RWPE1 (cell line): Measurements from ENCODE around the gene POU5F1.
A peak's percentile ranks its signal among the peaks of the same experiment; 100 is the strongest.

Experiments used
- CTCF ChIA-PET: fragments of 350-600 bp; sonication (Branson Sonifier 250); formaldehyde crosslinking; extraction: SDS; loops from one replicate; lab custom pipeline; 2021; lab: Yijun Ruan, JAX
- POLR2A ChIA-PET: fragments of 400-600 bp; formaldehyde crosslinking; extraction: SDS; loops from one replicate; lab custom pipeline; 2020; ENCODE audit warnings: antibody characterized with exemption; ENCODE audit not compliant: low non-redundant PET; lab: Yijun Ruan, JAX
- DNase-seq: peaks from one replicate; pipeline ENCODE4 v3.0.0; 2012; ENCODE audit warnings: low spot score
- H3K27ac ChIP-seq: fragments of 450-650 bp; 2 replicates; pipeline ENCODE4 v1.5.1; 2017
- TF ChIP-seq, protein P1 (sequence below): fragments of 450-650 bp; conservative IDR thresholded peaks from 2 replicates; pipeline ENCODE4 v1.5.1; 2017; ENCODE audit warnings: low read depth, mild to moderate bottlenecking

POU5F1 gene

DNA sequence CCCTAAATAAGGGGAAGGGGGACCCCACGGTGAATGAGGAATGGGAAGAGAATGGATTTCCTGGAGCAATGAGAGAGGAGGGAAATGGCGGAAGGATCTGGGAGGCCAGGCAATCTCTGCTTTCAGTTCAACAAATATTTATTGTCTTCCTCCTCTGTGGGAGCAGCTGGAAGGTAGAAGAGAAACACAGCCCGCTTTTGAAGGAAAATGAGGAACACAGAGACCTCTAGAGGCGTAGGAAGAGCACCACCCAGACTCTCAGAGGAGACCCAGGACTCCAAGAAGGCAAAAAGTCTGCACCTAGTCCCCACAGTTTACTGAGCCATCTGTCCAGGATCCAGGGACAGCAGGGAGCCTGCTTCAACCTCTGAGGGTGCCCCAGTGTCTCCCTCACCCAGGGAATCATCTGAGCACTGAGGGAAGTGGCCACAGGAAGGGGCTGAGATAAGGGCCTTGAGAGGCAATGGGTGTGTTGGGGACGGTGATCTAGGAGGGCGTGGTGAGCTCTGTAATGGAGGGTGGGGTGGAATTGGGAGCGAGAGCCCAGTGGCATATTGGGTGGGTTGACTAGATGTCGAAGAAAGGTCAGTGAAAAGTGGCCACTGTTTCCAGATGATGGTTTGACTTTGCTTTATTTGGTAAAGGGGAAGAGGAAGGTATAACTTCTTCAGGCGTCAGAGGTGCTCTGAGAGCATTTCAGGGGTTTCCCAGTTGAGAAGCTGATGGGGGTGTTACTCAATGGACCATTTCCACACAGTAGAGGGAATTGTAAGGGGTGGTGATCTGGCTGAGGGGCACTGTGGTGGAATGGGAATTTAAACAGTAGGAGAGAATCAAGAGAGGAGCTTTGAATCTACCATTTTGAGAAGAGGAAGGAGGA, 55.3 kb downstream of the POU5F1 start:
- DNase-seq, result peak; percentile 38
- peak overlapping the region; percentile 93 for H3K27ac ChIP-seq
- CTCF ChIA-PET, result interaction anchor here (0.8 to 1.3 kb wide), 2 partner anchors 13 to 251 kb away, joined by 3 to 5 read pairs; no protein-coding TSS in a partner anchor
- POLR2A ChIA-PET, result interaction anchor here (0.6 kb wide), 1 partner anchor 28 kb away, joined by 3 read pairs; no protein-coding TSS in a partner anchor
- TF ChIP-seq, protein P1, sequence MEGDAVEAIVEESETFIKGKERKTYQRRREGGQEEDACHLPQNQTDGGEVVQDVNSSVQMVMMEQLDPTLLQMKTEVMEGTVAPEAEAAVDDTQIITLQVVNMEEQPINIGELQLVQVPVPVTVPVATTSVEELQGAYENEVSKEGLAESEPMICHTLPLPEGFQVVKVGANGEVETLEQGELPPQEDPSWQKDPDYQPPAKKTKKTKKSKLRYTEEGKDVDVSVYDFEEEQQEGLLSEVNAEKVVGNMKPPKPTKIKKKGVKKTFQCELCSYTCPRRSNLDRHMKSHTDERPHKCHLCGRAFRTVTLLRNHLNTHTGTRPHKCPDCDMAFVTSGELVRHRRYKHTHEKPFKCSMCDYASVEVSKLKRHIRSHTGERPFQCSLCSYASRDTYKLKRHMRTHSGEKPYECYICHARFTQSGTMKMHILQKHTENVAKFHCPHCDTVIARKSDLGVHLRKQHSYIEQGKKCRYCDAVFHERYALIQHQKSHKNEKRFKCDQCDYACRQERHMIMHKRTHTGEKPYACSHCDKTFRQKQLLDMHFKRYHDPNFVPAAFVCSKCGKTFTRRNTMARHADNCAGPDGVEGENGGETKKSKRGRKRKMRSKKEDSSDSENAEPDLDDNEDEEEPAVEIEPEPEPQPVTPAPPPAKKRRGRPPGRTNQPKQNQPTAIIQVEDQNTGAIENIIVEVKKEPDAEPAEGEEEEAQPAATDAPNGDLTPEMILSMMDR, result no peak; the same call in 1 of the 2 replicates

DNA sequence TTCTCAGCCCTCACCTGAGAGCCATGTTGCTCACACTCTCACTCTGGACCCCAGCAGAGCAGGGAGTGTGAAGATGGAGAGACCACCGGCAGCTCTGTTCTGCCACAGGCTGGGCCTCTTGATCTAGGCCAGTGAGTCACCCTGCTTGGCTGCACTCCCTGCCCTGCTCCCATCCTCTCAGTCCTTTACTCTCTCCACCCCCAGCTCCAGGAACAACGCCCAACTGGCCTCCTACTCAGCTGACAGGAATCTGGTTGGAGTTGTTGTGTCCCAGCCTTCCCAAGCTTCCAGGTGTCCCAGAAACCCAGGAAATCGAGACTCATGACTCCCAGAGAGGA, 56.0 kb downstream of the POU5F1 start, which contains the start of gene PSORS1C1:
Gene PSORS1C1, plus strand, starts transcription at position 260 of the 338 bp plus-strand sequence. CDS start 14,833 bp downstream, outside the sequence.
- ChIA-PET CTCF (interaction anchor here (0.7 to 1.3 kb wide), 4 partner anchors 12 to 380 kb away, joined by 3 to 5 read pairs (median 3); no protein-coding TSS in a partner anchor), POLR2A (interaction anchor here (0.6 kb wide), 1 partner anchor 27 kb away, joined by 3 read pairs; no protein-coding TSS in a partner anchor)
- peak within 1 kb of the TSS; percentile 93 for H3K27ac ChIP-seq
- peak; percentile 97 for DNase-seq
- TF ChIP-seq, protein P1, result no peak
